Fibroblast of villous mesenchyme (primary cell): ENCODE data around the gene VPS37B. TPM values are rescaled to one million over a fixed set of nuclear protein-coding genes. Genes with fewer than 3 reads are reported as not detected.

Experiments
- DNase-seq: peaks from one replicate; pipeline ENCODE4 v3.0.0-alpha.2; 2010; ENCODE audit warnings: low read depth
- H3K4me3 ChIP-seq: 2 replicates; pipeline ENCODE4 v1.5.1; 2011; ENCODE audit warnings: low read depth, mild to moderate bottlenecking, low read length
- total RNA-seq: library from RNA; depleted of rRNA; stranded (reverse); fragments of >200 nt; gene quantifications from 2 replicates; pipeline ENCODE4 v1.2.3, GENCODE V29; 2012
- TF ChIP-seq, protein P1 (sequence below): IDR thresholded peaks from 2 replicates; pipeline ENCODE4 v1.5.1; 2012; ENCODE audit warnings: low read depth, mild to moderate bottlenecking, low read length; ENCODE audit not compliant: insufficient read depth

The VPS37B gene
- total RNA-seq, 1 donor: 21.2 TPM

DNA sequence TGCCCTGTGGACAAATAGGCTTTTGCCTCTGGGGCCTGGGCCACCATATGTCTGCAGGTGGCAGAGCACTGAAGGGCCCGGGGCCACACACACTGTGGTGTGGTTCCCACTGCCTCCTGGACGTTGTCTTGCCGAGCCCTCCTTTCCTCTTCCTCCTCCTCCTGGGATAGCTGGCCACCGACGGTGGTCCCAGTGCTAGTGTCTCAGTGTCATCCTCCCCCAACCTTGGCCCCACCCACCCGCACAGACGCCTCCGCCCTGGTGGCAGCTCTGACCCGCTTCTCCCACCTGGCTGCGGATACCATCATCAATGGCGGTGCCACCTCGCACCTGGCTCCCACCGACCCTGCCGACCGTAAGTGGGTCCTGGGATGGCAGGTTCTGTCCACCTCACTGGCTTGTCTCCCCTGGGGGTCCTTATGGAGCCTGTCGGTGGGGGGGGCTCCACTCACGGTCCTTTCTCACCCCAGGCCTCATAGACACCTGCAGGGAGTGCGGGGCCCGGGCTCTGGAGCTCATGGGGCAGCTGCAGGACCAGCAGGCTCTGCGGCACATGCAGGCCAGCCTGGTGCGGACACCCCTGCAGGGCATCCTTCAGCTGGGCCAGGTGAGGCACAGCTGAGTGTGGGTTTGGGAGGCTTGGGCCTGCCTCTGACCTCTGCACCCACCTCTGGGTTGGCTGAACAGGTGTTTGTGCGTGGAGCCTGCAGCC lies 37.2 kb downstream of the VPS37B start:
- no peak overlapping the region for H3K4me3 ChIP-seq
- TF ChIP-seq, protein P1, sequence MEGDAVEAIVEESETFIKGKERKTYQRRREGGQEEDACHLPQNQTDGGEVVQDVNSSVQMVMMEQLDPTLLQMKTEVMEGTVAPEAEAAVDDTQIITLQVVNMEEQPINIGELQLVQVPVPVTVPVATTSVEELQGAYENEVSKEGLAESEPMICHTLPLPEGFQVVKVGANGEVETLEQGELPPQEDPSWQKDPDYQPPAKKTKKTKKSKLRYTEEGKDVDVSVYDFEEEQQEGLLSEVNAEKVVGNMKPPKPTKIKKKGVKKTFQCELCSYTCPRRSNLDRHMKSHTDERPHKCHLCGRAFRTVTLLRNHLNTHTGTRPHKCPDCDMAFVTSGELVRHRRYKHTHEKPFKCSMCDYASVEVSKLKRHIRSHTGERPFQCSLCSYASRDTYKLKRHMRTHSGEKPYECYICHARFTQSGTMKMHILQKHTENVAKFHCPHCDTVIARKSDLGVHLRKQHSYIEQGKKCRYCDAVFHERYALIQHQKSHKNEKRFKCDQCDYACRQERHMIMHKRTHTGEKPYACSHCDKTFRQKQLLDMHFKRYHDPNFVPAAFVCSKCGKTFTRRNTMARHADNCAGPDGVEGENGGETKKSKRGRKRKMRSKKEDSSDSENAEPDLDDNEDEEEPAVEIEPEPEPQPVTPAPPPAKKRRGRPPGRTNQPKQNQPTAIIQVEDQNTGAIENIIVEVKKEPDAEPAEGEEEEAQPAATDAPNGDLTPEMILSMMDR: no peak
- no peak for DNase-seq

DNA sequence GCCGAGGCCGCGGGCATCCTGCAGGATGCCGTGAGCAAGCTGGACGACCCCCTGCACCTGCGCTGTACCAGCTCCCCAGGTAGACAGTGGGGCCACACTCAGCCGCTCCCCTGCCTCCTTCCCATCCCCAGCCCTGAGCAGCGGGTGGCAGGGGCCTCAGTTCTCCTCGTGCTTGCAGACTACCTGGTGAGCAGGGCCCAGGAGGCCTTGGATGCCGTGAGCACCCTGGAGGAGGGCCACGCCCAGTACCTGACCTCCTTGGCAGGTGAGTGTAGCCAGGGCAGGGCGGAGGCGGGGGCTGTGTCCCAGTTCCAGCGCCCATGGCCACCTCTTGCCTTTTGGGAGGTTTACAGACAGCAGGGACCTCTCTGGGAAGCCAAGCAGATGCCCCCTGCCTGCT lies 37.8 kb downstream of the VPS37B start:
- TF ChIP-seq, protein P1: no peak
- H3K4me3 ChIP-seq: no peak overlapping the region
- no peak for DNase-seq

DNA sequence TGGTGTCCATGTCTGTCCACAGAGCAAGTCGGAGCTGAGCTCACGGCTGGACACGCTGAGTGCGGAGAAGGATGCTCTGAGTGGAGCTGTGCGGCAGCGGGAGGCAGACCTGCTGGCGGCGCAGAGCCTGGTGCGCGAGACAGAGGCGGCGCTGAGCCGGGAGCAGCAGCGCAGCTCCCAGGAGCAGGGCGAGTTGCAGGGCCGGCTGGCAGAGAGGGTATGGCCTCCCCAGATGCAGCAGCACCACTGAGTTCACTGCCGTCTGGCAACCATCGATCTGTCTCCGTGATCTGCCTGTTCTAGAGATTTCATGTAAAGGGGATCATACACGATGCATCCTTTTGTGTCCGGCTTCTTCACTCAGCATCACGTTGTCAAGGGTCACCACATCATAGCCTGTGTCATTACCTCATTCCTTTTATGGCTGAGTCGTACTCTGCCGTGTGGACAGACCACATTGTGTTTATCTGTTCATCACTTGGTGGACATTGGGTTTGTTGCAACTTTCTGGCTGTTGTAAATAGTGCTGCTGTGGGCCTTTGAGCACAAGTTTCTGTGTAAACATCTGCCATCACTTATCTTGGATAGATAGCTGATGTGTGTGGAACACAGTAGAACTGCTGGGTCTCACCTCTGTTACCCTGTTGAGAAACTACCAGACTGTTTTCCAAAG lies 38.8 kb downstream of the VPS37B start:
- TF ChIP-seq, protein P1: no peak
- no peak overlapping the region for H3K4me3 ChIP-seq
- peak; percentile 93 for DNase-seq

DNA sequence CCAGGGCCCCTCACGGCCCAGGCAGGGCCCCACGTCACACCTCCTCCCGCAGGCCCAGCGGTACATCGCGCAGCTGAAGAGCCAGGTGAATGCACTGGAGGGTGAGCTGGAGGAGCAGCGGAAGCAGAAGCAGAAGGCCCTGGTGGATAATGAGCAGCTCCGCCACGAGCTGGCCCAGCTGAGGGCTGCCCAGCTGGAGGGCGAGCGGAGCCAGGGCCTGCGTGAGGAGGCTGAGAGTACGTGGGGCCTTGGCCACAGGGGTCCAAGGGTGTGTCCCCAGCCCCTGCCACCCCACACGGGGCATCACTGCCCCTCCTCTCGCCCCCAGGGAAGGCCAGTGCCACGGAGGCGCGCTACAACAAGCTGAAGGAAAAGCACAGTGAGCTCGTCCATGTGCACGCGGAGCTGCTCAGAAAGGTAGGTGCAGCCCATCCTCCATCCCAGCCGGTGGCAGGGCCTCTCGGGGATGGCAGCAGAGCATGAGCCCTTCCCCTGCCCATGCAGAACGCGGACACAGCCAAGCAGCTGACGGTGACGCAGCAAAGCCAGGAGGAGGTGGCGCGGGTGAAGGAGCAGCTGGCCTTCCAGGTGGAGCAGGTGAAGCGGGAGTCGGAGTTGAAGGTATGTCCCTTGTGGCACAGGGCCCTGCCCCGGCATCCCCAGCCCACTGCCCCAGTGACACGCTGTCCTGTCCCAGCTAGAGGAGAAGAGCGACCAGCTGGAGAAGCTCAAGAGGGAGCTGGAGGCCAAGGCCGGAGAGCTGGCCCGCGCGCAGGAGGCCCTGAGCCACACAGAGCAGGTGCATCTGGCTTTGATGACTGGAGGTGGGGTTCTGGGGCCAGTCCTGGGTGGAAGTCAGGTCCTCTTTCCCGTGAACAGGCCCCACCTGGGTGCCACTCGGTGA lies 39.7 kb downstream of the VPS37B start:
- TF ChIP-seq, protein P1: no peak
- no peak overlapping the region for H3K4me3 ChIP-seq
- no peak for DNase-seq

DNA sequence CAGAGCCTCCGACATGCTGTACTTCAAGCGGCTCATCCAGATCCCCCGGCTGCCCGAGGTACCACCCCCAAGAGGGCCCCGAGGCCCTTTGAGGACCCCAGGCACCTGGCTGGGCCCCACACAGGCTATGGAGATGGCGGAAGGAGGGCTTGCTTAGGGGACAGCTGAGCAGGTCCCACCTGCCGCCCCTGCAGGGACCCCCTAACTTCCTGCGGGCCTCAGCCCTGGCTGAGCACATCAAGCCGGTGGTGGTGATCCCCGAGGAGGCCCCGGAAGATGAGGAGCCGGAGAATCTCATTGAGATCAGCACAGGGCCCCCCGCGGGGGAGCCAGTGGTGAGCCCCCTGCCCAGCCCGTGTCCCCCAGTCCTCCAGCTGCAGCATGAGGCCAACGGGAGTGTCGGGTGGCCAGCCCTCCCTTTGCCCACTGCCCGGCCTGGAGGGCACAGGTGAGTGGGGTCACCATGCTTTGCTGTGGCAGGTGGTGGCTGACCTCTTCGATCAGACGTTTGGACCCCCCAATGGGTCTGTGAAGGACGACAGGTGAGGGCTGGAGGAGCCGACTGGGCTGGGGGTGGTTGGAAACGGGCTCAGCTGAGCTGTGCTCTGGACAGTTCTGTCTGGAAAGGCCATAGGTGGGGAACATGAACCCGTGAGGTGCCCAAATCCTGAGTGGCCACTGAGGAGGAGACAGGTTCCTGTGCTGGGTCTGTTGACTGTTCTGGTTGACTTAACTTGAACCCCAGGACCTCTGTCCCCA lies 40.7 kb downstream of the VPS37B start:
- H3K4me3 ChIP-seq: no peak overlapping the region
- TF ChIP-seq, protein P1: no peak
- no peak for DNase-seq

DNA sequence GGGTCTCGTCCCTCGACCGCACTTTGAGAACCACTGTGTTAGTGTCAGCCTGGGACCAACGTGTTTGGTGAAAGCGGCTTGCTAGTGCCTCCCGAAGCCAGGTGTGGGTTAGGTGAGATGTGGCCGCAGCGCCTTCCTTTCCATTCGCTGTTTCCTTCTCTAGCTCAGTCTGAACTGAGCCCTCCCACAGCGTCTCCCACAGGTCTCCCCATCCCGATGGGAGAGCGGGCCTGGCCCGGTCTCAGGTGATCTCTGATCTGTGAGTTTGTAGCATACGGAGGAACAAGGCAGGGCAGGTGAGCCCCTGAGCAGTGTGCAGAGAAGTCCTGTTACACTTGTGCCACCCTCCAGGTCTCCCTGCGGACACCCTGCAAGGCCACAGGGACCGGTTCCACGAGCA lies 41.4 kb downstream of the VPS37B start:
- TF ChIP-seq, protein P1: no peak
- no peak for DNase-seq
- no peak overlapping the region for H3K4me3 ChIP-seq
